OCI-LY1 (cell line): ENCODE data around the gene ANKRD30B.
"Not testable (repeated sequence)": the region's sequence is repeated elsewhere in the genome, so short reads cannot be mapped to it uniquely, and the experiment has no call there.

Experiments used
- H2AFZ ChIP-seq: fragments of 200-600 bp; sonication (generic), shearing (Covaris generic); 2 replicates; pipeline ENCODE4 v1.6.0; 2014; ENCODE audit warnings: antibody characterized with exemption, mild to moderate bottlenecking, low read length
- H3F3A ChIP-seq: fragments of 200-600 bp; sonication (generic), shearing (Covaris generic); 2 replicates; pipeline ENCODE4 v1.6.0; 2014; ENCODE audit warnings: mild to moderate bottlenecking, antibody characterized with exemption, low read length, moderate library complexity; ENCODE audit not compliant: insufficient read depth
- H3K27ac ChIP-seq: fragments of 200-600 bp; sonication (generic); 2 replicates; pipeline ENCODE4 v1.5.1; 2014; ENCODE audit warnings: low read length, mixed run types, mild to moderate bottlenecking, low read depth; ENCODE audit not compliant: poor library complexity, severe bottlenecking
- H3K27me3 ChIP-seq: fragments of 200-600 bp; sonication (generic); 2 replicates; pipeline ENCODE4 v1.6.0; 2014; ENCODE audit warnings: antibody characterized with exemption, mild to moderate bottlenecking, low read length, moderate library complexity; ENCODE audit not compliant: insufficient read depth
- H3K36me3 ChIP-seq: fragments of 200-600 bp; sonication (generic); 2 replicates; pipeline ENCODE4 v1.6.1; 2014; ENCODE audit warnings: mild to moderate bottlenecking, antibody characterized with exemption, low read length, moderate library complexity, mixed read lengths; ENCODE audit not compliant: insufficient read depth
- H3K4me1 ChIP-seq: fragments of 200-600 bp; sonication (generic); 2 replicates; pipeline ENCODE4 v1.5.1; 2014; ENCODE audit warnings: mild to moderate bottlenecking, low read length, moderate library complexity; ENCODE audit not compliant: insufficient read depth, severe bottlenecking
- H3K4me2 ChIP-seq: fragments of 200-600 bp; sonication (generic), shearing (Covaris generic); 2 replicates; pipeline ENCODE4 v1.6.1; 2014; ENCODE audit warnings: low read length
- H3K4me3 ChIP-seq: fragments of 200-600 bp; sonication (generic); 2 replicates; pipeline ENCODE4 v1.5.1; 2014; ENCODE audit warnings: low read length, low read depth, mild to moderate bottlenecking, mixed read lengths; ENCODE audit not compliant: poor library complexity, severe bottlenecking
- H3K79me2 ChIP-seq: fragments of 200-600 bp; shearing (Covaris generic); 2 replicates; pipeline ENCODE4 v1.6.1; 2016; ENCODE audit warnings: mixed run types, low read length, mixed read lengths; ENCODE audit not compliant: insufficient read depth
- H3K9ac ChIP-seq: fragments of 200-600 bp; sonication (generic), shearing (Covaris generic); 2 replicates; pipeline ENCODE4 v1.6.1; 2014; ENCODE audit warnings: mild to moderate bottlenecking, low read length, mixed read lengths
- H3K9me2 ChIP-seq: fragments of 200-600 bp; sonication (generic), shearing (Covaris generic); 2 replicates; pipeline ENCODE4 v1.6.1; 2014; ENCODE audit warnings: low read depth, mild to moderate bottlenecking, low read length, mixed read lengths
- H3K9me3 ChIP-seq: fragments of 200-600 bp; shearing (Covaris generic); 2 replicates; pipeline ENCODE4 v1.6.1; 2014; ENCODE audit warnings: low read length, mixed read lengths
- H4K20me1 ChIP-seq: fragments of 200-600 bp; sonication (generic), shearing (Covaris generic); 2 replicates; pipeline ENCODE4 v1.6.0; 2016; ENCODE audit warnings: mild to moderate bottlenecking, low read length; ENCODE audit not compliant: insufficient read depth
- CTCF ChIP-seq: fragments of 200-600 bp; sonication (generic), shearing (Covaris generic); IDR thresholded peaks from 2 replicates; pipeline ENCODE4 v1.5.1; 2017; ENCODE audit warnings: mild to moderate bottlenecking, antibody characterized with exemption, low read length, moderate library complexity, mixed read lengths
- EZH2 ChIP-seq: fragments of 200-600 bp; sonication (generic), shearing (Covaris generic); IDR thresholded peaks from 2 replicates; pipeline ENCODE4 v1.8.0; 2017; ENCODE audit warnings: borderline replicate concordance, mixed run types, mild to moderate bottlenecking, antibody characterized with exemption, low read length, moderate library complexity, mixed read lengths

Gene ANKRD30B

GRCh38 chr18:14868825-14869224 lies 120.9 kb downstream of the ANKRD30B start:
- not testable (repeated sequence) for H3K79me2 ChIP-seq, H4K20me1 ChIP-seq, H3K9me3 ChIP-seq, H3K36me3 ChIP-seq, H3K9ac ChIP-seq, H3K27me3 ChIP-seq, H3K27ac ChIP-seq, H3K4me3 ChIP-seq, H2AFZ ChIP-seq, H3K4me1 ChIP-seq, H3K4me2 ChIP-seq, H3F3A ChIP-seq, H3K9me2 ChIP-seq

- H4K20me1 ChIP-seq, H3K27ac ChIP-seq, H2AFZ ChIP-seq, H3K9me2 ChIP-seq, H3K79me2 ChIP-seq, H3K9me3 ChIP-seq, H3F3A ChIP-seq, H3K9ac ChIP-seq, H3K4me1 ChIP-seq, H3K4me3 ChIP-seq, H3K27me3 ChIP-seq, H3K36me3 ChIP-seq, H3K4me2 ChIP-seq: not testable (repeated sequence)
Measured at GRCh38 chr18:14878826-14879225, 130.9 kb downstream of the ANKRD30B start.

GRCh38 chr18:14900435-14900834 lies 152.5 kb downstream of the ANKRD30B start:
- Histone ChIP-seq H4K20me1 (no peaks in the 10 kb centered on the region), H3K27ac (no peak overlapping the region), H3K9me2 (no peaks in the 10 kb centered on the region), H3F3A (no peaks in the 10 kb centered on the region), H3K9me3 (no peaks in the 10 kb centered on the region), H3K4me1 (no peaks in the 10 kb centered on the region), H3K9ac (no peak overlapping the region), H3K36me3 (no peaks in the 10 kb centered on the region; the same call in 1 of the 2 replicates), H3K4me2 (no peak overlapping the region), H3K4me3 (no peak overlapping the region), H3K27me3 (no peaks in the 10 kb centered on the region), H3K79me2 (no peaks in the 10 kb centered on the region), H2AFZ (no peak overlapping the region)
- no peak for TF ChIP-seq EZH2
- TF ChIP-seq CTCF = no peak
